NCI-H1092 treated with DMSO at 0.1 percent for 48 hours (cell line): ENCODE results near the gene CBFA2T2.
A peak's percentile ranks its signal among the peaks of the same experiment; 100 is the strongest.
"Not testable (repeated sequence)": the region's sequence is repeated elsewhere in the genome, so short reads cannot be mapped to it uniquely, and the experiment has no call there.

Source experiments
- DNase-seq: peaks from one replicate; lab custom pipeline; 2025; lab: John Stamatoyannopoulos, UW

CBFA2T2 gene

GRCh38 chr20:33490023-33490933 is at the start of gene CBFA2T2:
TSS of gene CBFA2T2 (plus strand) at chr20:33490096. CDS start at chr20:33490268, 172 bp downstream.
- DNase-seq, result peak; percentile 78

GRCh38 chr20:33440562-33440961 is 49.3 kb upstream of the CBFA2T2 start:
- not testable (repeated sequence) for DNase-seq

- no peak for DNase-seq
Observed at GRCh38 chr20:33441142-33441955, 48.5 kb upstream of the CBFA2T2 start.

- DNase-seq, result no peak
Observed at GRCh38 chr20:33442136-33443005, 47.5 kb upstream of the CBFA2T2 start.

GRCh38 chr20:33443006-33443511 is 46.8 kb upstream of the CBFA2T2 start:
- DNase-seq, result peak; percentile 65

- DNase-seq, result peak; percentile 80
Observed at GRCh38 chr20:33443512-33444239, 46.2 kb upstream of the CBFA2T2 start, which contains the start of gene SNTA1. TSS of gene SNTA1 (minus strand) at chr20:33443763. CDS start at chr20:33443620, 143 bp downstream.

GRCh38 chr20:33444797-33445560 is 44.9 kb upstream of the CBFA2T2 start:
- no peak for DNase-seq

GRCh38 chr20:33445881-33446625 is 43.8 kb upstream of the CBFA2T2 start:
- DNase-seq, result no peak

- DNase-seq, result no peak
Observed at GRCh38 chr20:33450867-33451266, 39.0 kb upstream of the CBFA2T2 start.

- peak; percentile 75 for DNase-seq
Observed at GRCh38 chr20:33456916-33457642, 32.8 kb upstream of the CBFA2T2 start.

- no peak for DNase-seq
Observed at GRCh38 chr20:33459599-33459998, 30.3 kb upstream of the CBFA2T2 start.

- no peak for DNase-seq
Observed at GRCh38 chr20:33460711-33461110, 29.2 kb upstream of the CBFA2T2 start.

- no peak for DNase-seq
Observed at GRCh38 chr20:33463332-33464101, 26.4 kb upstream of the CBFA2T2 start.

GRCh38 chr20:33464759-33465158 is 25.1 kb upstream of the CBFA2T2 start:
- DNase-seq, result not testable (repeated sequence)

GRCh38 chr20:33465481-33466302 is 24.2 kb upstream of the CBFA2T2 start:
- DNase-seq, result peak; percentile 33

GRCh38 chr20:33466303-33466646 is 23.6 kb upstream of the CBFA2T2 start:
- no peak for DNase-seq

- DNase-seq, result no peak
Observed at GRCh38 chr20:33470457-33470856, 19.4 kb upstream of the CBFA2T2 start.
